KMS-11 (cell line): ENCODE measurements around the gene PFKFB1.

ENCODE experiments used
- H2AFZ ChIP-seq: fragments of 200-600 bp; sonication (generic); 2 replicates; pipeline ENCODE4 v1.6.1; 2016; ENCODE audit warnings: antibody characterized with exemption, mixed run types, low read depth
- H3K27ac ChIP-seq: fragments of 200-600 bp; sonication (generic); 2 replicates; pipeline ENCODE4 v1.6.1; 2016; ENCODE audit warnings: mild to moderate bottlenecking, mixed run types
- H3K27me3 ChIP-seq: fragments of 200-600 bp; sonication (generic); 2 replicates; pipeline ENCODE4 v1.6.1; 2017; ENCODE audit warnings: mild to moderate bottlenecking, low read depth, mixed run types, moderate library complexity; ENCODE audit not compliant: insufficient read depth
- H3K36me3 ChIP-seq: fragments of 200-600 bp; sonication (generic); 2 replicates; pipeline ENCODE4 v1.6.1; 2017; ENCODE audit warnings: mild to moderate bottlenecking, mixed run types; ENCODE audit not compliant: insufficient read depth
- H3K4me1 ChIP-seq: fragments of 200-600 bp; sonication (generic); 2 replicates; pipeline ENCODE4 v1.6.1; 2016; ENCODE audit warnings: mild to moderate bottlenecking, low read depth, mixed run types; ENCODE audit not compliant: poor library complexity, severe bottlenecking
- H3K4me2 ChIP-seq: fragments of 200-600 bp; sonication (generic); 2 replicates; pipeline ENCODE4 v1.7.0; 2016; ENCODE audit warnings: mild to moderate bottlenecking, mixed run types
- H3K4me3 ChIP-seq: fragments of 200-600 bp; sonication (generic); IDR thresholded peaks from 2 replicates; pipeline ENCODE4 v1.6.1; 2017; ENCODE audit warnings: low read depth, low read length, mixed read lengths; ENCODE audit not compliant: insufficient read depth
- H3K79me2 ChIP-seq: fragments of 200-600 bp; sonication (generic); 2 replicates; pipeline ENCODE4 v1.6.1; 2016; ENCODE audit warnings: low read depth, mixed run types; ENCODE audit not compliant: insufficient read depth
- H3K9ac ChIP-seq: fragments of 200-600 bp; sonication (generic); 2 replicates; pipeline ENCODE4 v1.6.1; 2016; ENCODE audit warnings: mild to moderate bottlenecking, mixed run types
- H4K20me1 ChIP-seq: fragments of 200-600 bp; sonication (generic); 2 replicates; pipeline ENCODE4 v1.6.1; 2016; ENCODE audit warnings: mild to moderate bottlenecking, mixed run types; ENCODE audit not compliant: insufficient read depth
- CTCF ChIP-seq: fragments of 200-600 bp; sonication (generic); conservative IDR thresholded peaks from 2 replicates; pipeline ENCODE4 v1.6.1; 2017; ENCODE audit warnings: low read depth, mild to moderate bottlenecking, antibody characterized with exemption, low read length, moderate library complexity, mixed read lengths

PFKFB1 gene

GRCh38 chrX:54935306-54935705, 58.7 kb downstream of the PFKFB1 start:
- H3K27me3 ChIP-seq: no peaks in the 10 kb centered on the region
- no peak overlapping the region for H3K4me3 ChIP-seq
- no peak for TF ChIP-seq CTCF
- no peaks in the 10 kb centered on the region for H4K20me1 ChIP-seq
- no peaks in the 10 kb centered on the region for H3K36me3 ChIP-seq
- H3K9ac ChIP-seq: no peak overlapping the region
- H3K79me2 ChIP-seq: no peaks in the 10 kb centered on the region
- H3K4me1 ChIP-seq: no peaks in the 10 kb centered on the region
- H3K4me2 ChIP-seq: no peak overlapping the region
- no peak overlapping the region for H2AFZ ChIP-seq
- no peak overlapping the region for H3K27ac ChIP-seq

- Histone ChIP-seq H3K27me3 (no peaks in the 10 kb centered on the region), H3K4me2 (no peak overlapping the region), H3K79me2 (no peaks in the 10 kb centered on the region), H3K4me1 (no peaks in the 10 kb centered on the region), H2AFZ (no peak overlapping the region), H3K27ac (no peak overlapping the region), H3K36me3 (no peaks in the 10 kb centered on the region), H3K4me3 (no peak overlapping the region), H3K9ac (no peak overlapping the region), H4K20me1 (no peaks in the 10 kb centered on the region)
- TF ChIP-seq CTCF: no peak
Measured at GRCh38 chrX:54934890-54935289, 59.1 kb downstream of the PFKFB1 start.

DNA sequence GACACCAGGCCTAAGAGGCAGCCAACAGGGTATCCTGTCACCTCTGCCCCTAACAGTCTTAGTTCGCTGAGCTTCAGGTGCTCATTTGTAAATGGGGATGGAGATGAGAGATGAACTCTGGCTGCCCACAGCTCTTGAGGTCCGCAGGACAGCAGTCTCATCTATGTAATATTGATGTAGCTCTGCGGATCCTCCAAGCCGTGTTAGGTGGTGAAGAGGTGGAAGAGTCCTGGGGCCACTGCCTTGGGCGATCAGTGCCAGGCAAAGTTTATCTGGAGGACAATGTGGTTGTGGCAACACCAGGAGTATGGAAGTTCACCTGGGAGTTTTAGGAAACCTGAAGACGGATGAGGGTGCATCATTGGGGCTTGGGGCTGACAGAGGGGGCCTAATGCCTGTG, 59.9 kb downstream of the PFKFB1 start:
- no peaks in the 10 kb centered on the region for H4K20me1 ChIP-seq
- H3K27me3 ChIP-seq: no peaks in the 10 kb centered on the region
- no peaks in the 10 kb centered on the region for H3K4me1 ChIP-seq
- no peak overlapping the region for H3K9ac ChIP-seq
- H2AFZ ChIP-seq: no peak overlapping the region
- no peak for TF ChIP-seq CTCF
- no peaks in the 10 kb centered on the region for H3K36me3 ChIP-seq
- no peak overlapping the region for H3K4me3 ChIP-seq
- no peak overlapping the region for H3K27ac ChIP-seq
- no peaks in the 10 kb centered on the region for H3K79me2 ChIP-seq
- no peak overlapping the region for H3K4me2 ChIP-seq

GRCh38 chrX:54933150-54933826, 60.7 kb downstream of the PFKFB1 start:
- Histone ChIP-seq H3K9ac (no peak overlapping the region), H3K36me3 (no peaks in the 10 kb centered on the region), H2AFZ (no peak overlapping the region), H3K27me3 (no peaks in the 10 kb centered on the region), H3K27ac (no peak overlapping the region), H3K79me2 (no peaks in the 10 kb centered on the region), H3K4me2 (no peak overlapping the region), H3K4me3 (no peak overlapping the region), H3K4me1 (no peaks in the 10 kb centered on the region), H4K20me1 (no peaks in the 10 kb centered on the region)
- no peak for TF ChIP-seq CTCF
